Nephron (organoid): ENCODE measurements around the gene TMEM135.
"Not testable (repeated sequence)": the region's sequence is repeated elsewhere in the genome, so short reads cannot be mapped to it uniquely, and the experiment has no call there.

Experiments
- H3K27ac Mint-ChIP-seq, 3 experiments: 2 replicates each; pipeline ENCODE4 v1.8.0; 2020; ENCODE audit warnings: mixed read lengths in 3 of 3, mild to moderate bottlenecking in 2 of 3, moderate library complexity in 1 of 3
- H3K27me3 Mint-ChIP-seq: 2 replicates; pipeline ENCODE4 v1.8.0; 2021; ENCODE audit warnings: low read depth, mild to moderate bottlenecking, moderate library complexity, mixed read lengths
- H3K36me3 Mint-ChIP-seq: 2 replicates; pipeline ENCODE4 v1.8.0; 2020; ENCODE audit warnings: low read depth, mixed read lengths
- H3K4me1 Mint-ChIP-seq: 2 replicates; pipeline ENCODE4 v1.8.0; 2020; ENCODE audit warnings: mixed read lengths
- H3K4me3 Mint-ChIP-seq, 3 experiments: 2 replicates each; pipeline ENCODE4 v1.8.0; 2020; ENCODE audit warnings: mild to moderate bottlenecking in 3 of 3, mixed read lengths in 3 of 3, moderate library complexity in 2 of 3
- H3K9me3 Mint-ChIP-seq: 2 replicates; pipeline ENCODE4 v1.8.0; 2020; ENCODE audit warnings: mixed read lengths
- TF ChIP-seq, protein P1 (sequence below), 3 experiments: fragments of 200-600 bp; sonication (generic); IDR thresholded peaks; one replicate each; pipeline ENCODE4 v1.5.0; 2021; ENCODE audit warnings: antibody characterized with exemption in 3 of 3; ENCODE audit not compliant: unreplicated experiment in 3 of 3

The TMEM135 gene

GRCh38 chr11:87037450-87038234 is at the start of gene TMEM135:
TMEM135 (plus strand) TSS chr11:87037934; CDS start chr11:87038046, 112 bp downstream.
- Mint-ChIP-seq H3K9me3 (peaks cover 6% of the 10 kb centered on the region), H3K36me3 (peaks cover 25% of the 10 kb centered on the region), H3K4me1 (peaks cover 27% of the 10 kb centered on the region), H3K27ac (peak within 1 kb of the TSS; percentile 92 to 97 (median 94)), H3K27me3 (no peaks in the 10 kb centered on the region), H3K4me3 (peak within 1 kb of the TSS; percentile 95 to 99 (median 97))
- TF ChIP-seq, protein P1, sequence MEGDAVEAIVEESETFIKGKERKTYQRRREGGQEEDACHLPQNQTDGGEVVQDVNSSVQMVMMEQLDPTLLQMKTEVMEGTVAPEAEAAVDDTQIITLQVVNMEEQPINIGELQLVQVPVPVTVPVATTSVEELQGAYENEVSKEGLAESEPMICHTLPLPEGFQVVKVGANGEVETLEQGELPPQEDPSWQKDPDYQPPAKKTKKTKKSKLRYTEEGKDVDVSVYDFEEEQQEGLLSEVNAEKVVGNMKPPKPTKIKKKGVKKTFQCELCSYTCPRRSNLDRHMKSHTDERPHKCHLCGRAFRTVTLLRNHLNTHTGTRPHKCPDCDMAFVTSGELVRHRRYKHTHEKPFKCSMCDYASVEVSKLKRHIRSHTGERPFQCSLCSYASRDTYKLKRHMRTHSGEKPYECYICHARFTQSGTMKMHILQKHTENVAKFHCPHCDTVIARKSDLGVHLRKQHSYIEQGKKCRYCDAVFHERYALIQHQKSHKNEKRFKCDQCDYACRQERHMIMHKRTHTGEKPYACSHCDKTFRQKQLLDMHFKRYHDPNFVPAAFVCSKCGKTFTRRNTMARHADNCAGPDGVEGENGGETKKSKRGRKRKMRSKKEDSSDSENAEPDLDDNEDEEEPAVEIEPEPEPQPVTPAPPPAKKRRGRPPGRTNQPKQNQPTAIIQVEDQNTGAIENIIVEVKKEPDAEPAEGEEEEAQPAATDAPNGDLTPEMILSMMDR (IDR thresholded peaks at IDR 0.05; ENCODE audit: unreplicated experiment in 3 of 3): peak in 1 of 3 experiments; percentile 14

GRCh38 chr11:86988351-86988881 is 49.3 kb upstream of the TMEM135 start:
- Mint-ChIP-seq H3K4me3 (no peak overlapping the region), H3K9me3 (no peaks in the 10 kb centered on the region), H3K27ac (no peak overlapping the region), H3K36me3 (no peaks in the 10 kb centered on the region), H3K4me1 (peaks cover 20% of the 10 kb centered on the region), H3K27me3 (peaks cover 6% of the 10 kb centered on the region)
- TF ChIP-seq, protein P1 (IDR thresholded peaks at IDR 0.05; ENCODE audit: unreplicated experiment in 3 of 3): no peak

DNA sequence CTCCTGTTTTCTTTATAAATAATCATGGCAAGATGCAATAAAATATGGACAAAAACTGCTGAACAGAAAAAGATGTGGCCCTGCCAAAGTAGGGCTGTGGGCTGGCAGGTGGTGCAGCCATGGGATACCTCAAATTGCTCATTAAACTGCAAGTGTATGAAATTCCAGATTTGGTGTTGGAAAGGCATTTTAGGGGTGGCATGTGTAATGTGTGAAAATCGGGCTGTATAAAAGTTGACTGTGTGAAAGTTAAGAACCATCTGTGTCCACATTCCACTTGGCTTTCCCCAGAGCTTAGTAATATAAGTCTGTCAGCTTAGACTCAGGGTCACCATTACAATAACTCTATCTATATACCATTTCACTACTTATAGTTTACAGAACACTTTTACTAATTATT is 47.7 kb upstream of the TMEM135 start:
- Mint-ChIP-seq H3K27ac (peak overlapping the region; percentile 39 to 66 (median 65)), H3K36me3 (no peaks in the 10 kb centered on the region), H3K27me3 (peaks cover under 1% of the 10 kb centered on the region), H3K9me3 (no peaks in the 10 kb centered on the region), H3K4me1 (peaks cover 20% of the 10 kb centered on the region), H3K4me3 (no peak overlapping the region)
- TF ChIP-seq, protein P1 (IDR thresholded peaks at IDR 0.05; ENCODE audit: unreplicated experiment in 3 of 3): no peak

- Mint-ChIP-seq H3K4me1 (peaks cover 20% of the 10 kb centered on the region), H3K4me3 (no peak overlapping the region), H3K27me3 (no peaks in the 10 kb centered on the region), H3K9me3 (no peaks in the 10 kb centered on the region), H3K36me3 (no peaks in the 10 kb centered on the region), H3K27ac (peak overlapping the region; percentile 1 to 65 (median 9))
- TF ChIP-seq, protein P1 (IDR thresholded peaks at IDR 0.05; ENCODE audit: unreplicated experiment in 3 of 3): no peak
Observed at GRCh38 chr11:86990515-86990914, 47.2 kb upstream of the TMEM135 start.

DNA sequence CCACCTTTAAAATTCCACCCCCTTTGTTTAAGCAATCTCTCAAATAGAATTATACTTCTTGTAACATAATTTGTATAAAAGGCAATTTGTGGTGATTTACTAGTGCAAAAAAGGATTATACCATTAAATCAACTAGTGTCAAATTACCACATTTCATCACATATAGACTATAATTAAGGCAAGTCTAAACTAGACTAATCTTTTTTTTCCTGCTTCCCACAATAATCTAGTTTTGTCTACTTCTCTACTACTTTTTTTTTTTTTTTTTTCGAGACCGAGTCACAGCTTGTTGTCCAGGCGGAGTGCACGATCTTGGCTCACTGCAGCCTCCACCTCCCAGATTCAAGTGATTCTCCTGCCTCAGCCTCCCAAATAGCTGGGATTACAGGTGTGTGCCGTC is 46.4 kb upstream of the TMEM135 start:
- Mint-ChIP-seq H3K27ac (no peak overlapping the region), H3K4me1 (peaks cover 20% of the 10 kb centered on the region), H3K9me3 (no peaks in the 10 kb centered on the region), H3K36me3 (no peaks in the 10 kb centered on the region), H3K27me3 (no peaks in the 10 kb centered on the region), H3K4me3 (no peak overlapping the region)
- TF ChIP-seq, protein P1 (IDR thresholded peaks at IDR 0.05; ENCODE audit: unreplicated experiment in 3 of 3): no peak

DNA sequence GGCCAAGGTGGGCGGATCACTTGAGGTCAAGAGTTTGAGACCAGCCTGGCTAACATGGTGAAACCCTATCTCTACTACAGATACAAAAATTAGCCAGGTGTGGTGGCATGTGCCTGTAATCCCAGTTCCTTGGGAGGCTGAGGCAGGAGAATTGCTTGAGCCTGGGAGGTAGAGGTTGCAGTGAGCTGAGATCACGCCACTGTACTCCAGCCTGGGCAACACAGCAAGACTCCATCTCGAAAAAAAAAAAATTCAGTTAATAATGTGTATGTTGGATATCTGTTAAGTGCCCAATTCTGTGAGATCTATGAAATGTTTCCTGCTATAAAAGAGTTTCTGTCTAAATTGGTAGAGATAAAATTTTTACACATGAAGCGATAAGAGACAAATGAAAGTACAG is 45.4 kb upstream of the TMEM135 start:
- H3K36me3 Mint-ChIP-seq, H3K9me3 Mint-ChIP-seq, H3K4me3 Mint-ChIP-seq, H3K27ac Mint-ChIP-seq, H3K27me3 Mint-ChIP-seq: not testable (repeated sequence)
- H3K4me1 Mint-ChIP-seq: peaks cover 20% of the 10 kb centered on the region
